Smooth muscle cell (in vitro differentiated cells): ENCODE results near the gene IRS1. TPM values are rescaled to one million over a fixed set of nuclear protein-coding genes. Genes with fewer than 3 reads are reported as not detected.

ENCODE experiments used
- DNase-seq: peaks from one replicate; lab custom pipeline; 2025; ENCODE audit not compliant: unreplicated experiment; lab: John Stamatoyannopoulos, UW
- H2AFZ ChIP-seq: fragments of 200-600 bp; sonication (generic); 2 replicates; pipeline ENCODE4 v1.6.0; 2016; ENCODE audit warnings: antibody characterized with exemption, low read depth, mild to moderate bottlenecking
- H3F3A ChIP-seq: fragments of 200-600 bp; sonication (generic); 2 replicates; pipeline ENCODE4 v1.6.0; 2017; ENCODE audit warnings: antibody characterized with exemption, low read depth
- H3K27ac ChIP-seq: fragments of 200-600 bp; sonication (generic); 2 replicates; pipeline ENCODE4 v1.5.1; 2016; ENCODE audit warnings: low read depth, mild to moderate bottlenecking
- H3K27me3 ChIP-seq: fragments of 200-600 bp; sonication (generic); 2 replicates; pipeline ENCODE4 v1.6.1; 2016; ENCODE audit warnings: low read depth, mild to moderate bottlenecking
- H3K36me3 ChIP-seq: fragments of 200-600 bp; sonication (generic); 2 replicates; pipeline ENCODE4 v1.5.1; 2016; ENCODE audit warnings: low read depth
- H3K4me1 ChIP-seq: fragments of 200-600 bp; sonication (generic); 2 replicates; pipeline ENCODE4 v1.5.1; 2016; ENCODE audit warnings: low read depth
- H3K4me2 ChIP-seq: fragments of 200-600 bp; sonication (generic); 2 replicates; pipeline ENCODE4 v1.6.0; 2016; ENCODE audit warnings: mild to moderate bottlenecking
- H3K4me3 ChIP-seq: fragments of 200-600 bp; sonication (generic); 2 replicates; pipeline ENCODE4 v1.5.1; 2016; ENCODE audit warnings: mild to moderate bottlenecking
- H3K79me2 ChIP-seq: fragments of 200-600 bp; sonication (generic); 2 replicates; pipeline ENCODE4 v1.6.0; 2016; ENCODE audit warnings: low read depth, mild to moderate bottlenecking
- H3K9ac ChIP-seq: fragments of 200-600 bp; sonication (generic); 2 replicates; pipeline ENCODE4 v1.6.0; 2016; ENCODE audit warnings: low read depth
- H3K9me3 ChIP-seq: fragments of 200-600 bp; sonication (generic); replicated peaks from 2 replicates; pipeline ENCODE4 v1.5.1; 2016; ENCODE audit warnings: low read depth
- H4K20me1 ChIP-seq: fragments of 200-600 bp; sonication (generic); 2 replicates; pipeline ENCODE4 v1.6.0; 2016; ENCODE audit warnings: low read depth
- CTCF ChIP-seq: fragments of 200-600 bp; sonication (generic); IDR thresholded peaks from 2 replicates; pipeline ENCODE4 v1.5.1; 2017; ENCODE audit warnings: borderline replicate concordance, mild to moderate bottlenecking, antibody characterized with exemption; ENCODE audit not compliant: insufficient read depth, poor library complexity, severe bottlenecking
- WGBS: methylation state at CpG from one replicate; pipeline ENCODE4 v1.1.7; 2016; ENCODE audit warnings: low lambda C conversion rate; 5-methylcytosine and 5-hydroxymethylcytosine counted together
- polyA plus RNA-seq: library from polyadenylated mRNA; unstranded; fragments of >200 nt; fragmentation: Nextera tagmentation; extraction: Ambion mirVana; gene quantifications from 2 replicates; pipeline ENCODE4 v1.2.1, GENCODE V29; 2016
- total RNA-seq: library from RNA; depleted of rRNA; stranded (reverse); fragments of >200 nt; gene quantifications from 2 replicates; pipeline ENCODE4 v1.2.3, GENCODE V29; 2014

Gene IRS1
- total and polyA plus RNA-seq, 2 experiments from 2014 or later: 8.6 to 14.6 TPM

GRCh38 chr2:226752887-226753286 lies 46.7 kb downstream of the IRS1 start:
- no peaks in the 10 kb centered on the region for H3K27me3 ChIP-seq
- no peak overlapping the region for H3K4me2 ChIP-seq
- no peak overlapping the region for H3K9ac ChIP-seq
- no peaks in the 10 kb centered on the region for H3K9me3 ChIP-seq
- H3F3A ChIP-seq: peaks cover 9% of the 10 kb centered on the region
- no peak for DNase-seq
- H3K36me3 ChIP-seq: no peaks in the 10 kb centered on the region
- H4K20me1 ChIP-seq: peaks cover 38% of the 10 kb centered on the region
- TF ChIP-seq CTCF: no peak
- peaks cover 61% of the 10 kb centered on the region for H3K79me2 ChIP-seq
- H3K4me1 ChIP-seq: peaks cover 17% of the 10 kb centered on the region
- no peak overlapping the region for H3K27ac ChIP-seq
- H3K4me3 ChIP-seq: no peak overlapping the region
- 98% methylated on average over 4 of the region's 4 CpGs for WGBS
- H2AFZ ChIP-seq: no peak overlapping the region

- H3F3A ChIP-seq: no peaks in the 10 kb centered on the region
- H3K4me3 ChIP-seq: no peak overlapping the region
- no peak overlapping the region for H3K4me2 ChIP-seq
- no peak for TF ChIP-seq CTCF
- peaks cover 4% of the 10 kb centered on the region for H3K4me1 ChIP-seq
- H4K20me1 ChIP-seq: peaks cover 51% of the 10 kb centered on the region
- H2AFZ ChIP-seq: no peak overlapping the region
- H3K27me3 ChIP-seq: no peaks in the 10 kb centered on the region
- WGBS: 94% methylated on average over 3 of the region's 3 CpGs
- no peak overlapping the region for H3K9ac ChIP-seq
- DNase-seq: no peak
- H3K27ac ChIP-seq: no peak overlapping the region
- H3K9me3 ChIP-seq: no peaks in the 10 kb centered on the region
- H3K36me3 ChIP-seq: no peaks in the 10 kb centered on the region
- H3K79me2 ChIP-seq: peaks cover 55% of the 10 kb centered on the region
Measured at GRCh38 chr2:226747288-226747687, 52.3 kb downstream of the IRS1 start.

- no peak overlapping the region for H3K27ac ChIP-seq
- DNase-seq: no peak
- H2AFZ ChIP-seq: no peak overlapping the region
- H3K4me1 ChIP-seq: peaks cover 8% of the 10 kb centered on the region
- no peak overlapping the region for H3K4me2 ChIP-seq
- WGBS: 93% methylated on average over 1 of the region's 1 CpG
- H3K9me3 ChIP-seq: no peaks in the 10 kb centered on the region
- H3K4me3 ChIP-seq: no peak overlapping the region
- no peak overlapping the region for H3K9ac ChIP-seq
- no peaks in the 10 kb centered on the region for H3K36me3 ChIP-seq
- peaks cover 59% of the 10 kb centered on the region for H4K20me1 ChIP-seq
- TF ChIP-seq CTCF: no peak
- no peaks in the 10 kb centered on the region for H3F3A ChIP-seq
- no peaks in the 10 kb centered on the region for H3K27me3 ChIP-seq
- H3K79me2 ChIP-seq: peaks cover 57% of the 10 kb centered on the region
Measured at GRCh38 chr2:226746196-226746800, 53.3 kb downstream of the IRS1 start.

- TF ChIP-seq CTCF: no peak
- H3K27me3 ChIP-seq: no peaks in the 10 kb centered on the region
- peaks cover 8% of the 10 kb centered on the region for H3K4me1 ChIP-seq
- H3K4me2 ChIP-seq: no peak overlapping the region
- H2AFZ ChIP-seq: no peak overlapping the region
- no peak overlapping the region for H3K27ac ChIP-seq
- 82% methylated on average over 4 of the region's 4 CpGs for WGBS
- H3K9me3 ChIP-seq: no peaks in the 10 kb centered on the region
- H3K9ac ChIP-seq: no peak overlapping the region
- H3K79me2 ChIP-seq: peaks cover 38% of the 10 kb centered on the region
- no peak overlapping the region for H3K4me3 ChIP-seq
- no peak for DNase-seq
- H3K36me3 ChIP-seq: no peaks in the 10 kb centered on the region
- peaks cover 63% of the 10 kb centered on the region for H4K20me1 ChIP-seq
- H3F3A ChIP-seq: no peaks in the 10 kb centered on the region
Measured at GRCh38 chr2:226743915-226744314, 55.7 kb downstream of the IRS1 start.
